H1 (cell line): ENCODE measurements around the gene WDR76. TPM values are rescaled to one million over a fixed set of nuclear protein-coding genes. Genes with fewer than 3 reads are reported as not detected.
"Not testable (repeated sequence)": the region's sequence is repeated elsewhere in the genome, so short reads cannot be mapped to it uniquely, and the experiment has no call there.

Experiments used
- CTCF ChIA-PET: fragments of 300-600 bp; sonication (Branson Sonifier 250); formaldehyde crosslinking; loops from one replicate; lab custom pipeline; 2021; ENCODE audit not compliant: partially characterized antibody; lab: Charles Lee
- POLR2A ChIA-PET: fragments of 300-600 bp; sonication (Branson Sonifier 250); formaldehyde crosslinking; loops from one replicate; lab custom pipeline; 2021; ENCODE audit warnings: inconsistent platforms; ENCODE audit not compliant: partially characterized antibody; lab: Charles Lee
- DNase-seq, 2 experiments: peaks; one replicate each; pipeline versions ENCODE4 v3.0.0 to v3.0.0-alpha.2; 2010 to 2022; ENCODE audit warnings: low spot score in 2 of 2, low read depth in 1 of 2, mixed read lengths in 1 of 2
- FAIRE-seq: peaks from 2 replicates; lab custom pipeline; 2011; peaks lifted over from hg19 to GRCh38; lab: Jason Lieb, UNC
- H2AFZ ChIP-seq: 2 replicates; pipeline ENCODE4 v1.8.1; 2012; ENCODE audit warnings: low read length, inconsistent platforms
- H2AK5ac ChIP-seq: 2 replicates; pipeline ENCODE4 v1.6.1; 2013; ENCODE audit warnings: low read depth, low read length
- H2BK120ac ChIP-seq: replicated peaks from 2 replicates; pipeline ENCODE3; 2013; ENCODE audit warnings: low read depth, low read length, inconsistent platforms
- H2BK12ac ChIP-seq: 2 replicates; pipeline ENCODE4 v1.6.1; 2013; ENCODE audit warnings: low read depth, low read length
- H2BK15ac ChIP-seq: 2 replicates; pipeline ENCODE4 v1.6.1; 2013; ENCODE audit warnings: low read length
- H2BK20ac ChIP-seq: 2 replicates; pipeline ENCODE4 v1.6.1; 2013; ENCODE audit warnings: low read length
- H2BK5ac ChIP-seq: 2 replicates; pipeline ENCODE4 v1.6.1; 2013; ENCODE audit warnings: low read depth, low read length
- H3K14ac ChIP-seq: 2 replicates; pipeline ENCODE4 v1.6.1; 2013; ENCODE audit warnings: inconsistent platforms; ENCODE audit not compliant: insufficient read length
- H3K18ac ChIP-seq: 2 replicates; pipeline ENCODE4 v1.6.1; 2013; ENCODE audit warnings: low read length; ENCODE audit errors: extremely low read depth
- H3K23ac ChIP-seq: 2 replicates; pipeline ENCODE4 v1.6.1; 2013; ENCODE audit warnings: inconsistent platforms; ENCODE audit not compliant: insufficient read length
- H3K23me2 ChIP-seq: 2 replicates; pipeline ENCODE4 v1.6.1; 2013; ENCODE audit warnings: low read depth, low read length
- H3K27ac ChIP-seq: 2 replicates; pipeline ENCODE4 v1.6.1; 2011; ENCODE audit warnings: low read depth, low read length, inconsistent platforms
- H3K27me3 ChIP-seq, 4 experiments: replicated peaks in 1 of 4; 1 replicate in 1 of 4; 2 replicates in 3 of 4; pipeline versions ENCODE4 v1.6.1 to v1.8.1; 2011 to 2013; ENCODE audit warnings: low read length in 3 of 4, mild to moderate bottlenecking in 3 of 4, inconsistent platforms in 2 of 4, mixed read lengths in 2 of 4, moderate library complexity in 1 of 4; ENCODE audit not compliant: control insufficient read depth in 3 of 4, insufficient read depth in 3 of 4; ENCODE audit errors: extremely low read depth in 1 of 4
- H3K36me3 ChIP-seq, 4 experiments: 2 replicates each; pipeline versions ENCODE4 v1.6.1 to v1.8.1; 2011 to 2013; ENCODE audit warnings: mild to moderate bottlenecking in 4 of 4, low read length in 3 of 4, moderate library complexity in 2 of 4, control low read depth in 1 of 4, inconsistent platforms in 1 of 4; ENCODE audit not compliant: insufficient read depth in 4 of 4, control insufficient read depth in 2 of 4
- H3K4ac ChIP-seq: replicated peaks from 2 replicates; pipeline ENCODE3; 2013; ENCODE audit warnings: low read length, low read depth, mixed read lengths, inconsistent platforms; ENCODE audit not compliant: insufficient read length
- H3K4me1 ChIP-seq, 4 experiments: replicated peaks in 1 of 4; 1 replicate in 1 of 4; 2 replicates in 3 of 4; pipeline versions ENCODE4 v1.6.1 to v1.8.1; 2011 to 2013; ENCODE audit warnings: low read length in 3 of 4, inconsistent platforms in 2 of 4, mixed read lengths in 1 of 4; ENCODE audit not compliant: insufficient read depth in 4 of 4, control insufficient read depth in 3 of 4
- H3K4me2 ChIP-seq, 2 experiments: 2 replicates each; pipeline versions ENCODE4 v1.6.1 to v1.8.1; 2011 to 2013; ENCODE audit warnings: low read depth in 2 of 2, low read length in 2 of 2, control low read depth in 1 of 2, inconsistent platforms in 1 of 2, mild to moderate bottlenecking in 1 of 2; ENCODE audit not compliant: insufficient read depth in 1 of 2
- H3K4me3 ChIP-seq, 4 experiments: fragments of 200-600, 300-600 bp in 1 of 4; sonication (generic), shearing (Covaris generic), sonication (Bioruptor Twin) in 1 of 4; 2 replicates each; pipeline versions ENCODE4 v1.5.1 to v1.8.1; 2011 to 2016; ENCODE audit warnings: low read length in 4 of 4, low read depth in 3 of 4, control low read depth in 2 of 4, inconsistent platforms in 2 of 4, mild to moderate bottlenecking in 2 of 4, mixed read lengths in 1 of 4, moderate library complexity in 1 of 4; ENCODE audit not compliant: insufficient read depth in 2 of 4; ENCODE audit errors: extremely low read depth in 1 of 4
- H3K56ac ChIP-seq: replicated peaks from 2 replicates; pipeline ENCODE3; 2013; ENCODE audit warnings: low read depth, mild to moderate bottlenecking, mixed read lengths, low read length, inconsistent platforms; ENCODE audit not compliant: insufficient read length
- H3K79me1 ChIP-seq: 2 replicates; pipeline ENCODE4 v1.6.1; 2013; ENCODE audit warnings: low read depth, low read length, control low read depth
- H3K79me2 ChIP-seq, 2 experiments: 2 replicates each; pipeline versions ENCODE4 v1.6.1 to v1.8.1; 2012 to 2013; ENCODE audit warnings: low read length in 2 of 2, mild to moderate bottlenecking in 2 of 2, inconsistent platforms in 1 of 2; ENCODE audit not compliant: insufficient read depth in 2 of 2, control insufficient read depth in 1 of 2
- H3K9ac ChIP-seq, 4 experiments: replicated peaks in 1 of 4; 1 replicate in 1 of 4; 2 replicates in 3 of 4; pipeline versions ENCODE4 v1.6.1 to v1.8.1; 2011 to 2013; ENCODE audit warnings: low read depth in 3 of 4, low read length in 3 of 4, control low read depth in 2 of 4, mild to moderate bottlenecking in 2 of 4, moderate library complexity in 2 of 4, inconsistent platforms in 1 of 4; ENCODE audit errors: extremely low read depth in 1 of 4
- H3K9me3 ChIP-seq, 2 experiments: 2 replicates each; pipeline versions ENCODE4 v1.6.1 to v1.8.1; 2012 to 2013; ENCODE audit warnings: mild to moderate bottlenecking in 2 of 2, moderate library complexity in 2 of 2, control low read depth in 1 of 2, inconsistent platforms in 1 of 2, low read depth in 1 of 2, low read length in 1 of 2, mixed read lengths in 1 of 2; ENCODE audit not compliant: insufficient read depth in 2 of 2
- H4K20me1 ChIP-seq, 2 experiments: replicated peaks in 1 of 2; 2 replicates each; pipeline versions ENCODE3 to v1.8.1; 2011 to 2013; ENCODE audit warnings: inconsistent platforms in 2 of 2, low read length in 2 of 2, mild to moderate bottlenecking in 1 of 2; ENCODE audit not compliant: insufficient read depth in 2 of 2, control insufficient read depth in 1 of 2
- H4K5ac ChIP-seq: 2 replicates; pipeline ENCODE4 v1.6.1; 2013; ENCODE audit warnings: low read length, low read depth, mixed read lengths, inconsistent platforms; ENCODE audit not compliant: insufficient read length
- H4K8ac ChIP-seq: 2 replicates; pipeline ENCODE4 v1.8.0; 2013; ENCODE audit warnings: mild to moderate bottlenecking, moderate library complexity, low read length, inconsistent platforms; ENCODE audit not compliant: insufficient read depth; ENCODE audit errors: extremely low read depth
- H4K91ac ChIP-seq: replicated peaks from 2 replicates; pipeline ENCODE3; 2013; ENCODE audit warnings: low read length, mixed read lengths, inconsistent platforms; ENCODE audit not compliant: insufficient read length
- CHD2 ChIP-seq: IDR thresholded peaks from 2 replicates; pipeline ENCODE4 v1.6.1; 2012; ENCODE audit warnings: low read length, improper control_type of control experiment
- CTBP2 ChIP-seq: IDR thresholded peaks from 2 replicates; pipeline ENCODE4 v1.7.0; 2011; ENCODE audit warnings: borderline replicate concordance, mild to moderate bottlenecking, moderate library complexity, mixed read lengths, low read length; ENCODE audit not compliant: insufficient read depth, insufficient read length
- RAD21 ChIP-seq, 2 experiments: IDR thresholded peaks in 1 of 2; conservative IDR thresholded peaks in 1 of 2; 2 replicates each; pipeline ENCODE4 v1.6.1; 2011; ENCODE audit warnings: low read depth in 2 of 2, low read length in 2 of 2, improper control_type of control experiment in 1 of 2, inconsistent platforms in 1 of 2, mild to moderate bottlenecking in 1 of 2, moderate library complexity in 1 of 2
- ZNF274 ChIP-seq: IDR thresholded peaks from 2 replicates; pipeline ENCODE4 v1.7.0; 2012; ENCODE audit warnings: low read length, borderline replicate concordance; ENCODE audit errors: extremely low read depth
- WGBS, 2 experiments: shearing (Covaris generic) in 1 of 2; methylation state at CpG; one replicate each; pipeline versions ENCODE4 v1.1.6 to v1.1.7; 2013 to 2015; ENCODE audit warnings: low lambda C conversion rate in 2 of 2, mixed read lengths in 2 of 2, inconsistent platforms in 1 of 2, low coverage in 1 of 2, missing lambda C conversion rate in 1 of 2; ENCODE audit not compliant: insufficient replicate concordance in 2 of 2, insufficient coverage in 1 of 2, insufficient read length in 1 of 2; ENCODE audit errors: extremely low coverage in 1 of 2, missing lambda C conversion rate in 1 of 2; 5-methylcytosine and 5-hydroxymethylcytosine counted together
- polyA plus RNA-seq, 7 experiments: library from polyadenylated mRNA; depleted of rRNA in 3 of 7; stranded (reverse) in 5 of 7; unstranded in 2 of 7; fragments of >200 nt in 5 of 7; fragments of 200-250 nt in 2 of 7; gene quantifications; 1 replicate in 5 of 7; 2 replicates in 1 of 7; 4 replicates in 1 of 7; pipeline versions ENCODE4 v1.2.1 to v1.2.3, GENCODE V29; 2011 to 2013; ENCODE audit warnings: missing spikeins in 2 of 7, mixed read lengths in 2 of 7
- total RNA-seq: library from RNA; stranded (reverse); fragmentation: NEBNext Ultra II Directional; extraction: Animal tissue kit (Norgen Biotek cat#: 25700); gene quantifications from 2 replicates; pipeline ENCODE4 v1.2.1, GENCODE V29; 2021

Gene WDR76
- total and polyA plus RNA-seq, 2 of the 8 experiments (the other 6 are each of a cell fraction or from before 2014, with no cell fraction given): 4.1 to 18.9 TPM

DNA sequence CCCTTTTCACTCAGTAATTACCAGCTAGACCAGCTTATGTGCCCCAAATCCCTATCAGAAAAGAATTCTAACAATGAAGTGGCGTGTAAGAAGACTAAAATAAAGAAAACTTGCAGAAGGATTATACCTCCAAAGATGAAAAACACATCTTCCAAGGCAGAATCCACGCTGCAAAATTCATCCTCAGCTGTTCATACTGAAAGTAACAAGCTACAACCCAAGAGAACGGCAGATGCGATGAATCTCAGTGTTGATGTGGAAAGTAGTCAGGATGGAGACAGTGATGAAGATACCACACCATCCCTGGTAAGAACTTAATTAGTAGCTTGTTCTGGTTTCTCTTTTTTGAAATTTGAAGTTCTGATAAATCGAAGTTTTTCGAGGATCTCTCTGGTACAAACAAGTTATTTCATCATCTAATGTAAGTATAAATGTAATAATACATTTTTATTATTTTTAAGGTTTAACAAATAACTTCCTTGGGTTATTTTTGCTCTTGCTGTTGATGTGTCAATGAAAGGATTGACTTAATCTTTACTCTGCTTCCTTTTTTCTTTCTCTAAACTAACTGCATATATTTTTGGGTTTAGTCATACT is 1.4 kb downstream of the WDR76 start (continued):
- TF ChIP-seq ZNF274 (no peak), RAD21 (IDR thresholded peaks at IDR 0.05 in 1 of 2, conservative IDR thresholded peaks at IDR 0.05 in 1 of 2; ENCODE audit: low read depth in 2 of 2, low read length in 2 of 2) (no peak), CHD2 (no peak), CTBP2 (no peak)

DNA sequence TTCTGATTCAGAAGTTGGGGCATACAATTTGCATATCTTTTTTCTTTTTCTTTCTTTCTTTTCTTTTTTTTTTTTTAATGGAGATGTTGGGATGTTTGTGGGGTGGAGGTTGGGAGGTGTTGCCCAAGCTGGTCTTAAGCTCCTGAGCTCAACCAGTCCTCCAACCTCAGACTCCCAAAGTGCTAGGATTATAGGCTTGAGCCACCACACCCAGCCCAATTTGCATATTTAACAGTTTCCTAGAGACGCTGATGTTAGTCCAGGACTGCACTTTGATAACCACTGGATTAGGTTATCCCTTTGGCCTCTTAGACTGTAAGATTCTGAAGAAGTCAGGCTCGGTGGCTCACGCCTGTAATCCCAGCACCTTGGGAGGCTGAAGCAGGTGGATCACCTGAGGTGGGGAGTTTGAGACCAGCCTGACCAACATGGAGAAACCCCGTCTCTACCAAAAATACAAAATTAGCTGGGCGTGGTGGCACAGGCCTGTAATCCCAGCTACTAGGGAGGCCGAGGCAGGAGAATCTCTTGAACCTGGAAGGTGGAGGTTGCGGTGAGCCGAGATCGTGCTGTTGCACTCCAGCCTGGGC is 3.2 kb downstream of the WDR76 start:
- H4K20me1 ChIP-seq, H3K23me2 ChIP-seq, H4K91ac ChIP-seq, DNase-seq, H2BK12ac ChIP-seq, H3K27ac ChIP-seq, H3K9me3 ChIP-seq, H3K4me3 ChIP-seq, H2AFZ ChIP-seq, H3K4me2 ChIP-seq, H4K8ac ChIP-seq, H2BK20ac ChIP-seq, H2AK5ac ChIP-seq, H3K4ac ChIP-seq, H3K56ac ChIP-seq, H3K36me3 ChIP-seq, POLR2A ChIA-PET, H2BK120ac ChIP-seq, H2BK5ac ChIP-seq, H4K5ac ChIP-seq, H3K14ac ChIP-seq, H3K4me1 ChIP-seq, H3K79me1 ChIP-seq, CTCF ChIA-PET, FAIRE-seq, H3K79me2 ChIP-seq, H3K23ac ChIP-seq, H3K9ac ChIP-seq, H2BK15ac ChIP-seq, H3K18ac ChIP-seq: not testable (repeated sequence)
- peaks cover 0 to 14% (median 3%) of the 10 kb centered on the region in 4 experiments; a peak in 4 of 7 replicates for H3K27me3 ChIP-seq
- 89% methylated on average over 6 of the region's 9 CpGs; no CpG with 5 or more reads in 1 of the 2 experiments for WGBS, 2 experiments
